ENCODE data around the gene XBP1. TPM values are rescaled to one million over a fixed set of nuclear protein-coding genes. Genes with fewer than 3 reads are reported as not detected.
"Not testable (repeated sequence)": the region's sequence is repeated elsewhere in the genome, so short reads cannot be mapped to it uniquely, and the experiment has no call there.

Gene XBP1
- total RNA-seq, 1 donor from 2014 or later = 65.0 TPM

DNA sequence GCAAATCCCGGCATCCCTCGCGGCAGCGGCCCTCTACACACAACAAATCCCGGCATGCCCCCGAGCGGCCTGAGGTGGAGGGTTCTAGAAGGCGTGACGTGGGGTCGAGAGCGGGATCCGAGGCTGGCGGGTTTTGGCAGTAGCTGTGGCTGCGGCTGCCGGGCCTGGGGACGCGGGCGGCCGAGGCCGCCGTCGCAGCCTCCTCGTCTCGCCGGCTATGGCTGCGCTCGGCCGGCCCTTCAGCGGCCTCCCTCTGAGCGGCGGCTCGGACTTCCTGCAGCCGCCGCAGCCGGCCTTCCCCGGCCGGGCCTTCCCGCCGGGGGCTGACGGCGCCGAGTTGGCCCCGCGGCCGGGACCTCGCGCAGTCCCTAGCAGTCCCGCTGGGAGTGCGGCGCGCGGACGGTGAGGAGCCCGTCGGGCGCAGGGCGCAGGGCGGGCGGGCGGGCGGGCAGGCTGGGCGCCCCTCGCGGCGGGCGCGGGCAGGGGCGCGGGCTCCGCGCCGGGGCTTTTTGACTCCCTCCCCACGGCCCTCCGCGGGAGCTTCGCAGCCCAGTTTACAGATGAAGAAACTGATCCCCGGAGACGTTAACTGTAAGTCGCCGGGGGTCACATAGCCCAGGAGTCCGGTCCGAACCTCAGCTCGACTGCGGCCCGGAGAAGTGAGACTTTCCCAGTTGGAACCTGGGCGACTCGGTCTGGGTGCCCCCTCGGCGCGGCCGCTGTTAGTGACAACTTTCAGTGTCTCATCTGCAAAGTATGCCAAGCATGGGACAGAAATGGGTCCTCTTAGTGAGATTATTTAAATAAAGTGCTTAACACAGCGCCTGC, 27.5 kb downstream of the XBP1 start, which contains the start of gene CCDC117:
CCDC117 (plus strand) TSS at position 63 of the 828 bp plus-strand sequence; CDS start at position 218, 155 bp downstream.
- H3K36me3 Mint-ChIP-seq (ENCODE audit: low read depth) = peaks cover 13% of the 10 kb centered on the region
- peak within 1 kb of the TSS; percentile 92 for H3K27ac Mint-ChIP-seq (ENCODE audit: unreplicated experiment)
- TF ChIP-seq, protein P1, sequence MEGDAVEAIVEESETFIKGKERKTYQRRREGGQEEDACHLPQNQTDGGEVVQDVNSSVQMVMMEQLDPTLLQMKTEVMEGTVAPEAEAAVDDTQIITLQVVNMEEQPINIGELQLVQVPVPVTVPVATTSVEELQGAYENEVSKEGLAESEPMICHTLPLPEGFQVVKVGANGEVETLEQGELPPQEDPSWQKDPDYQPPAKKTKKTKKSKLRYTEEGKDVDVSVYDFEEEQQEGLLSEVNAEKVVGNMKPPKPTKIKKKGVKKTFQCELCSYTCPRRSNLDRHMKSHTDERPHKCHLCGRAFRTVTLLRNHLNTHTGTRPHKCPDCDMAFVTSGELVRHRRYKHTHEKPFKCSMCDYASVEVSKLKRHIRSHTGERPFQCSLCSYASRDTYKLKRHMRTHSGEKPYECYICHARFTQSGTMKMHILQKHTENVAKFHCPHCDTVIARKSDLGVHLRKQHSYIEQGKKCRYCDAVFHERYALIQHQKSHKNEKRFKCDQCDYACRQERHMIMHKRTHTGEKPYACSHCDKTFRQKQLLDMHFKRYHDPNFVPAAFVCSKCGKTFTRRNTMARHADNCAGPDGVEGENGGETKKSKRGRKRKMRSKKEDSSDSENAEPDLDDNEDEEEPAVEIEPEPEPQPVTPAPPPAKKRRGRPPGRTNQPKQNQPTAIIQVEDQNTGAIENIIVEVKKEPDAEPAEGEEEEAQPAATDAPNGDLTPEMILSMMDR (conservative IDR thresholded peaks at IDR 0.05) = peak; percentile 53
- peaks cover 2% of the 10 kb centered on the region for H3K9me3 Mint-ChIP-seq
- peak within 1 kb of the TSS; percentile 93 for H3K4me3 Mint-ChIP-seq
- DNase-seq (ENCODE audit: low read depth, low spot score) = peak; percentile 89
- no peaks in the 10 kb centered on the region for H3K27me3 Mint-ChIP-seq (ENCODE audit: low read depth)
- peaks cover 16% of the 10 kb centered on the region for H3K4me1 Mint-ChIP-seq

DNA sequence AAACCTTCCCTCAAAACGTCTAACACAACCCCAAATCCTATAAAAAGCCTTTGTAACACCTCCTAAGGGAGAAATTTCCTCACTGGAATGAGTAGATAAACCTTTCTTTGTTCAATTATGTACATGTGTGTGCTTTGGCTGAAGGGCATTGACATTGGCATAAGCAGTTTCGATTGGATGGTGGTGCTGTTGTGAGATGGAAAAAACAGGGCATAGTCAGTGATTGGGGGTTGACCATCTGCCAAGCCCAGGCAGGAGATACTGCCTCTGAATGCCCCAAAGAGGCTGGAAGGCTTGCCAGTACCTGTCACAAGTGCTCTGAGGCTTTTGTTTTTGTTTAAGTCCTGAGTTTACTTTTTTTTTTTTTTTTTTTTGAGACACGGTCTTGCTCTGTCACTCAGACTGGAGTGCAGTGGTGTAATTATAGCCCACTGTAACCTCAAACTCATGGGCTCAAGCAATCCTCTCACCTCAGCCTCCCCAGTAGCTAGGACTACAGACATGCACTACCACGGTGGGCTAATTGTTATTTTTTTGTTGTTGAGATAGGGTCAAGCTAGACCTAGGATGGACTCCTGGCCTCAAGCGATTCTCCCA, 29.1 kb downstream of the XBP1 start:
- Mint-ChIP-seq H3K4me3 (peak overlapping the region; percentile 38), H3K9me3 (peaks cover 2% of the 10 kb centered on the region), H3K27me3 (ENCODE audit: low read depth) (no peaks in the 10 kb centered on the region), H3K4me1 (peaks cover 16% of the 10 kb centered on the region), H3K27ac (ENCODE audit: unreplicated experiment) (no peak overlapping the region), H3K36me3 (ENCODE audit: low read depth) (peaks cover 13% of the 10 kb centered on the region)
- DNase-seq (ENCODE audit: low read depth, low spot score) = no peak
- TF ChIP-seq, protein P1 (conservative IDR thresholded peaks at IDR 0.05) = no peak

DNA sequence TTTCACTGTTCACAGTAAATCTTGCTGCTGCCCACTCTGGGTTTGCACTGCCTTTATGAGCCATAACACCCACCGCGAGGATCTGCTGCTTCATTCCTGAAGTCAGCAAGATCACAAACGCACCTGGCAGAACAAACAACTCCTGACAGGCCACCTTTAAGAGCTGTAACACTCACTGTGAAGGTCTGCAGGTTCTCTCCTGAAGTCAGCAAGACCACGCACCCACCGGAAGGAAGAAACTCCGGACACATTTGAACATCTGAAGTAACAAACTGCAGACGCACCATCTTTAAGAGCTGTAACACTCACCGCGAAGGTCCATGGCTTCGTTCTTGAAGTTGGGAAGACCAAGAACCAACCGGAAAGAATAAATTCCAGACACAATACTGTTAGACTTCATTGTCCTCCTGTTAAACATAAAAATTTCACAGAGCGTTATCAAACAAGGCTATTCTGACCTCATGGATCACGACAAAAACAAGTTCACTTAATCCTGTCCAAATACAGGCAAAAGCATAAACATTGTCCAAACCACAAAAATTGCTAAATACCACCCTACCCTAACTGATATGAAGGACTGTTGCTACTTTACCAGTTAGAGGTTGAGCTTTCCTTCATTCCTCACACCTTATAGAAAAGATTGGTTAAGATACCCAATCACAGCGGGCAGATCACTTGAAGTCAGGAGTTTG, 30.8 kb downstream of the XBP1 start:
- DNase-seq (ENCODE audit: low read depth, low spot score) = no peak
- no peak overlapping the region for H3K27ac Mint-ChIP-seq (ENCODE audit: unreplicated experiment)
- H3K27me3 Mint-ChIP-seq (ENCODE audit: low read depth) = no peaks in the 10 kb centered on the region
- peaks cover 12% of the 10 kb centered on the region for H3K4me1 Mint-ChIP-seq
- peaks cover 2% of the 10 kb centered on the region for H3K9me3 Mint-ChIP-seq
- H3K4me3 Mint-ChIP-seq = peak overlapping the region; percentile 41
- TF ChIP-seq, protein P1 (conservative IDR thresholded peaks at IDR 0.05) = no peak
- H3K36me3 Mint-ChIP-seq (ENCODE audit: low read depth) = peaks cover 5% of the 10 kb centered on the region

DNA sequence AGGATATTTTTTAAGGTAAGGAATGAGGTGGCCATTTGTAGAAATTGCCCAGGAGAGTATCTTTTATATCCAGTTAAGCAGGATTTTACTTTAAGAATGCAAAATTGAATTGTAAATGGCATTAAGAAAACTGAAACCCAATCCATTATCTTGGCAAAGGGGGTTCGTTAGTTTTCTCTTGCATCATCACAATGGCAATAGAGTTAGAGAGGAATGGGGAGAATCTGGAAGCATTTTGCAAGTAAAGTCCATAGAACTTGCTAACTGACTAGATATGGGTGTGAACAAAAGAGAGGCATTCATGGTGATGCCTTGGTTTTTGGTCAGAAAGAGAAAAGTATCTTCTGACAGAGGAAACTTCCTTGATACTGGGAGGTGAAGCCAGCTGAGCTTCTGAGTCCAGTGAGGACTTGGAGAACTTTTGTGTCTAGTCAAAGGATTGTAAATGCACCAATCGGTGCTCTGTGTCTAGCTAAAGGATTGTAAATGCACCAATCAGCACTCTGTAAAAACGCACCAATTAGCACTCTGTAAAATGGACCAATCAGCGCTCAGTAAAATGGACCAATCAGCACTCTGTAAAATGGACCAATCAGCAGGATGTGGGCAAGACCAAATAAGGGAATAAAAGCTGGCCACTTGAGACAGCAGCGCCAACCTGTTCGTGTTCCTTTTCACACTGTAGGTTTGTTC, 31.5 kb downstream of the XBP1 start:
- DNase-seq (ENCODE audit: low read depth, low spot score) = no peak
- Mint-ChIP-seq H3K4me1 (peaks cover 10% of the 10 kb centered on the region), H3K4me3 (no peak overlapping the region), H3K9me3 (peaks cover 2% of the 10 kb centered on the region), H3K27me3 (ENCODE audit: low read depth) (no peaks in the 10 kb centered on the region), H3K36me3 (ENCODE audit: low read depth) (peaks cover 4% of the 10 kb centered on the region), H3K27ac (ENCODE audit: unreplicated experiment) (no peak overlapping the region)
- TF ChIP-seq, protein P1 (conservative IDR thresholded peaks at IDR 0.05) = no peak

DNA sequence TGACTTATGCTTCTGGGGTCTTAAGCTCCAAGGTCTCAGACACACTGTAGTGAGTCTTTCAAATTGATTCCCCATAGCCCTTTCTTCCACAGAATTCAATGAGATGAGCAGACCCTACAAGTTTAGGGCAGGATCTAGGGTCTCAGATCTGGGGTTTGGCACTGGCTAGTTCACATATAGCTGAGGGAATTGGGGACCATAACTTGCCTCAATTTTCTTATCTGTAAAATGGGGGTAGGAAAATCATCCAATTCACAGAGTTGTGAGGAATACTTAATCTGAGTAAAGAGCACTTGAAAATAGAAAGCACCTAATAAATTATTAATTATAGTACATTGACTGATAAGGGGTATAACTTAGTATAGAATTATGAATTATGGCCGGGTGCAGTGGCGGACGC, 33.7 kb downstream of the XBP1 start:
- Mint-ChIP-seq H3K27ac (ENCODE audit: unreplicated experiment) (no peak overlapping the region), H3K4me1 (no peaks in the 10 kb centered on the region), H3K27me3 (ENCODE audit: low read depth) (peaks cover under 1% of the 10 kb centered on the region), H3K36me3 (ENCODE audit: low read depth) (no peaks in the 10 kb centered on the region), H3K4me3 (no peak overlapping the region), H3K9me3 (no peaks in the 10 kb centered on the region)
- TF ChIP-seq, protein P1 (conservative IDR thresholded peaks at IDR 0.05) = no peak
- no peak for DNase-seq (ENCODE audit: low read depth, low spot score)

DNA sequence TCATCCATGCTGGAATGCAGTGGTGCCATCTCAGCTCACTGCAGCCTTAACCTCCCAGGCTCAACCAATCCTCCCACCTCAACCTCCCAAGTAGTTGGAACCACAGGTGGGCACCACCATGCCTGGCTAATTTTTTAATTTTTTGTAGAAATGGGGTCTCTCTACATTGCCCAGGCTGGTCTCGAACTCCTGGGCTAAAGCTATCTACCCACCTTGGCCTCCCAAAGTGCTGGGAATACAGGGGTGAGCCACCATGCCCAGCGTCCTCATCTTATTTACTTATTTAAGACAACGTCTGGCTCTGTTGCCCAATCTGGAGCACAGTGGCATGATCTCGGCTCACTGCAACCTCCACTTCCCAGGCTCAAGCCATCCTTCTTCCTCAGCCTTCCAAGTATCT, 38.4 kb downstream of the XBP1 start:
- not testable (repeated sequence) for DNase-seq (ENCODE audit: low read depth, low spot score); H3K4me3 Mint-ChIP-seq; H3K36me3 Mint-ChIP-seq (ENCODE audit: low read depth); H3K9me3 Mint-ChIP-seq; H3K27me3 Mint-ChIP-seq (ENCODE audit: low read depth); H3K27ac Mint-ChIP-seq (ENCODE audit: unreplicated experiment)
- H3K4me1 Mint-ChIP-seq = peaks cover 11% of the 10 kb centered on the region

All from neural crest cell (in vitro differentiated cells).